ENCODE data around the gene ZNF638. TPM values are rescaled to one million over a fixed set of nuclear protein-coding genes. Genes with fewer than 3 reads are reported as not detected.

The ZNF638 gene
- total RNA-seq, 1 experiment from 2014 or later: 80.8 TPM

DNA sequence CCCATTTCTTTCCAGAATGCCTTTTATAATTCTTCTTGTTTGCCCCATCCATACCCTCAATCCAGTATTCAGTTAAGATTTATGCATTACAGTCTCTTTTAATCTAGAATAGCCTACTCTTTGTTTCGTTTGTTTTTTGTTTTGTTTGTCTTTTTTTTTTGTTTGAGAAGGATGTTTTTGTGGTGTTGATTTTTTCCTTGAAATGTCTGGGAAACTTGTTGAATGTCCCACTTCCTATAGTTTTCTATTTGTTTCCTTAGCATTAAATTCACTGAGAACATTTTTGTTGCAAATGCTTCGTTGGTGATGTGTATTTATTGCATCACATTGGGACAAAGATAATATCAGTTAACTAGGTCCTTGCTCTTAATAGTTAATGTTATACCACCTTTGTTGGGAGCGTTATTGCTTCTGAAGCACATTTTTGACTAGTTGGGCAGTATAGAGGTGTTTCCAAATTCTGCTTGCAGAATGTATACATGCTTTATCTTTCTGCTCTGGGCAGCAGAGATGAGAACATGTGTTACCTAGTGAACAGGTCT is 28.9 kb downstream of the ZNF638 start:
- H3K27me3 ChIP-seq (ENCODE audit: control insufficient read depth, insufficient read depth, low read length): no peaks in the 10 kb centered on the region
- ATAC-seq (no peak), DNase-seq (ENCODE audit: low read depth, low spot score) (no peak)
- intact Hi-C loops (cut with micrococcal nuclease; ENCODE audit: unreplicated experiment) (no loop called here), in situ Hi-C loops (cut with HindIII; ENCODE audit: low pct_unique_long_range_greater_than_20kb, low sequenced_read_pairs) (no loop called here)
- H3K4me1 ChIP-seq (ENCODE audit: control insufficient read depth, insufficient read depth, low read length): no peaks in the 10 kb centered on the region
- no peak for TF ChIP-seq TCF7L2 (IDR thresholded peaks at IDR 0.05; ENCODE audit: low read depth, low read length)
- no peak for TF ChIP-seq SIN3A (IDR thresholded peaks at IDR 0.05; ENCODE audit: borderline replicate concordance, insufficient read depth, low read depth, low read length)
- TF ChIP-seq, protein P1, sequence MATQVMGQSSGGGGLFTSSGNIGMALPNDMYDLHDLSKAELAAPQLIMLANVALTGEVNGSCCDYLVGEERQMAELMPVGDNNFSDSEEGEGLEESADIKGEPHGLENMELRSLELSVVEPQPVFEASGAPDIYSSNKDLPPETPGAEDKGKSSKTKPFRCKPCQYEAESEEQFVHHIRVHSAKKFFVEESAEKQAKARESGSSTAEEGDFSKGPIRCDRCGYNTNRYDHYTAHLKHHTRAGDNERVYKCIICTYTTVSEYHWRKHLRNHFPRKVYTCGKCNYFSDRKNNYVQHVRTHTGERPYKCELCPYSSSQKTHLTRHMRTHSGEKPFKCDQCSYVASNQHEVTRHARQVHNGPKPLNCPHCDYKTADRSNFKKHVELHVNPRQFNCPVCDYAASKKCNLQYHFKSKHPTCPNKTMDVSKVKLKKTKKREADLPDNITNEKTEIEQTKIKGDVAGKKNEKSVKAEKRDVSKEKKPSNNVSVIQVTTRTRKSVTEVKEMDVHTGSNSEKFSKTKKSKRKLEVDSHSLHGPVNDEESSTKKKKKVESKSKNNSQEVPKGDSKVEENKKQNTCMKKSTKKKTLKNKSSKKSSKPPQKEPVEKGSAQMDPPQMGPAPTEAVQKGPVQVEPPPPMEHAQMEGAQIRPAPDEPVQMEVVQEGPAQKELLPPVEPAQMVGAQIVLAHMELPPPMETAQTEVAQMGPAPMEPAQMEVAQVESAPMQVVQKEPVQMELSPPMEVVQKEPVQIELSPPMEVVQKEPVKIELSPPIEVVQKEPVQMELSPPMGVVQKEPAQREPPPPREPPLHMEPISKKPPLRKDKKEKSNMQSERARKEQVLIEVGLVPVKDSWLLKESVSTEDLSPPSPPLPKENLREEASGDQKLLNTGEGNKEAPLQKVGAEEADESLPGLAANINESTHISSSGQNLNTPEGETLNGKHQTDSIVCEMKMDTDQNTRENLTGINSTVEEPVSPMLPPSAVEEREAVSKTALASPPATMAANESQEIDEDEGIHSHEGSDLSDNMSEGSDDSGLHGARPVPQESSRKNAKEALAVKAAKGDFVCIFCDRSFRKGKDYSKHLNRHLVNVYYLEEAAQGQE (IDR thresholded peaks at IDR 0.05; ENCODE audit: insufficient read depth in 1 of 2, low read depth in 2 of 2, low read length in 1 of 2): no peak
- TF ChIP-seq, protein P2, sequence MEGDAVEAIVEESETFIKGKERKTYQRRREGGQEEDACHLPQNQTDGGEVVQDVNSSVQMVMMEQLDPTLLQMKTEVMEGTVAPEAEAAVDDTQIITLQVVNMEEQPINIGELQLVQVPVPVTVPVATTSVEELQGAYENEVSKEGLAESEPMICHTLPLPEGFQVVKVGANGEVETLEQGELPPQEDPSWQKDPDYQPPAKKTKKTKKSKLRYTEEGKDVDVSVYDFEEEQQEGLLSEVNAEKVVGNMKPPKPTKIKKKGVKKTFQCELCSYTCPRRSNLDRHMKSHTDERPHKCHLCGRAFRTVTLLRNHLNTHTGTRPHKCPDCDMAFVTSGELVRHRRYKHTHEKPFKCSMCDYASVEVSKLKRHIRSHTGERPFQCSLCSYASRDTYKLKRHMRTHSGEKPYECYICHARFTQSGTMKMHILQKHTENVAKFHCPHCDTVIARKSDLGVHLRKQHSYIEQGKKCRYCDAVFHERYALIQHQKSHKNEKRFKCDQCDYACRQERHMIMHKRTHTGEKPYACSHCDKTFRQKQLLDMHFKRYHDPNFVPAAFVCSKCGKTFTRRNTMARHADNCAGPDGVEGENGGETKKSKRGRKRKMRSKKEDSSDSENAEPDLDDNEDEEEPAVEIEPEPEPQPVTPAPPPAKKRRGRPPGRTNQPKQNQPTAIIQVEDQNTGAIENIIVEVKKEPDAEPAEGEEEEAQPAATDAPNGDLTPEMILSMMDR (IDR thresholded peaks at IDR 0.05): no peak
- TF ChIP-seq POLR2AphosphoS5 (IDR thresholded peaks at IDR 0.05; ENCODE audit: low read depth, low read length): no peak
- no TSS peak for BruUV-seq (replicated peaks)
- H3K27ac ChIP-seq (ENCODE audit: low read length): no peak overlapping the region
- H3K36me3 ChIP-seq (ENCODE audit: control insufficient read depth, insufficient read depth, low read length): peaks cover 63% of the 10 kb centered on the region
- POLR2A ChIA-PET: no interaction called here
- CTCF ChIA-PET: no interaction called here
- H3K4me3 ChIP-seq (ENCODE audit: low read depth in 2 of 2, low read length in 2 of 2): no peak overlapping the region
- H3K9me3 ChIP-seq (ENCODE audit: control insufficient read depth, insufficient read depth, low read depth, low read length): no peaks in the 10 kb centered on the region

DNA sequence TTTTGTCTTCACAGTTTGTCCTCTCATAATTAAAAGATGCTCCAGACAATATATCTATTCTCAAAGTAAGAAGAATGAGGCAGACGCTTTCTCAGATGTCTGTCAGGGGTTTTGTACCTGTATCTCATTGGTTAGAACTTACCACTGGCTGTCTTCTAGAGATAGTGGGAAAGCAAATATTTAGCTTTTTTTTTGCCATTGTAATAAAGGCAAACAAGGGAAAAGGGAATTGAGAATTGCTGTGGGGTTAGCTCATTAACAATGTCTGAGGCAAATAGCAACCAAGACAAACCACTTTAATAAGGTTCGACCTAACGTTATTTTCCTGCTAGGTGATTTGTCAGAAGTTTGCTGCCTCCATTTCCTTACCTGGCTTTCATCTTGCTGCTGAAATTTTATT is 30.0 kb downstream of the ZNF638 start:
- H3K27me3 ChIP-seq (ENCODE audit: control insufficient read depth, insufficient read depth, low read length): no peaks in the 10 kb centered on the region
- in situ Hi-C loops (cut with HindIII; ENCODE audit: low pct_unique_long_range_greater_than_20kb, low sequenced_read_pairs) (no loop called here), intact Hi-C loops (cut with micrococcal nuclease; ENCODE audit: unreplicated experiment) (no loop called here)
- no peaks in the 10 kb centered on the region for H3K9me3 ChIP-seq (ENCODE audit: control insufficient read depth, insufficient read depth, low read depth, low read length)
- H3K4me1 ChIP-seq (ENCODE audit: control insufficient read depth, insufficient read depth, low read length): no peaks in the 10 kb centered on the region
- DNase-seq (ENCODE audit: low read depth, low spot score) (no peak), ATAC-seq (no peak)
- no peak for TF ChIP-seq SIN3A (IDR thresholded peaks at IDR 0.05; ENCODE audit: borderline replicate concordance, insufficient read depth, low read depth, low read length)
- TF ChIP-seq, protein P2 (IDR thresholded peaks at IDR 0.05): no peak
- TF ChIP-seq, protein P1 (IDR thresholded peaks at IDR 0.05; ENCODE audit: insufficient read depth in 1 of 2, low read depth in 2 of 2, low read length in 1 of 2): no peak
- TF ChIP-seq TCF7L2 (IDR thresholded peaks at IDR 0.05; ENCODE audit: low read depth, low read length): no peak
- TF ChIP-seq POLR2AphosphoS5 (IDR thresholded peaks at IDR 0.05; ENCODE audit: low read depth, low read length): no peak
- CTCF ChIA-PET: interaction anchor here (0.6 kb wide), 1 partner anchor 62 kb away, joined by 3 read pairs; no protein-coding TSS in a partner anchor
- no peak overlapping the region for H3K4me3 ChIP-seq (ENCODE audit: low read depth in 2 of 2, low read length in 2 of 2)
- BruUV-seq (replicated peaks): no TSS peak
- H3K27ac ChIP-seq (ENCODE audit: low read length): no peak overlapping the region
- POLR2A ChIA-PET: interaction anchor here (0.6 kb wide), 1 partner anchor 136 kb away, joined by 3 read pairs; no protein-coding TSS in a partner anchor
- peaks cover 57% of the 10 kb centered on the region for H3K36me3 ChIP-seq (ENCODE audit: control insufficient read depth, insufficient read depth, low read length)

Measured in Panc1 (cell line).